ENCODE data around the gene EML4.

Gene EML4

GRCh38 chr2:42224422-42225067, 55.4 kb downstream of the EML4 start:
- no peak for DNase-seq (ENCODE audit: low read depth, low spot score)

GRCh38 chr2:42225573-42225972, 56.4 kb downstream of the EML4 start:
- no peak for DNase-seq (ENCODE audit: low read depth, low spot score)

GRCh38 chr2:42227491-42227890, 58.3 kb downstream of the EML4 start:
- no peak for DNase-seq (ENCODE audit: low read depth, low spot score)

- DNase-seq (ENCODE audit: low read depth, low spot score), result no peak
These were observed 58.9 kb downstream of the EML4 start for GRCh38 chr2:42228101-42228500.

- DNase-seq (ENCODE audit: low read depth, low spot score), result no peak
These were observed 60.8 kb downstream of the EML4 start for GRCh38 chr2:42229949-42230348.

- no peak for DNase-seq (ENCODE audit: low read depth, low spot score)
These were observed 61.7 kb downstream of the EML4 start for GRCh38 chr2:42230891-42231290.

- no peak for DNase-seq (ENCODE audit: low read depth, low spot score)
These were observed 62.9 kb downstream of the EML4 start for GRCh38 chr2:42232024-42232423.

- no peak for DNase-seq (ENCODE audit: low read depth, low spot score)
These were observed 64.9 kb downstream of the EML4 start for GRCh38 chr2:42233976-42234441.

- no peak for DNase-seq (ENCODE audit: low read depth, low spot score)
These were observed 67.8 kb downstream of the EML4 start for GRCh38 chr2:42236911-42237310.

- no peak for DNase-seq (ENCODE audit: low read depth, low spot score)
These were observed 69.6 kb downstream of the EML4 start for GRCh38 chr2:42238644-42239288.

- no peak for DNase-seq (ENCODE audit: low read depth, low spot score)
These were observed 70.1 kb downstream of the EML4 start for GRCh38 chr2:42239289-42239661.

GRCh38 chr2:42239811-42240210, 70.7 kb downstream of the EML4 start:
- no peak for DNase-seq (ENCODE audit: low read depth, low spot score)

GRCh38 chr2:42241517-42241916, 72.4 kb downstream of the EML4 start:
- DNase-seq (ENCODE audit: low read depth, low spot score), result no peak

GRCh38 chr2:42243297-42243696, 74.1 kb downstream of the EML4 start:
- no peak for DNase-seq (ENCODE audit: low read depth, low spot score)

- DNase-seq (ENCODE audit: low read depth, low spot score), result no peak
These were observed 75.4 kb downstream of the EML4 start for GRCh38 chr2:42244520-42244919.

- DNase-seq (ENCODE audit: low read depth, low spot score), result no peak
These were observed 76.2 kb downstream of the EML4 start for GRCh38 chr2:42245396-42245795.

GRCh38 chr2:42246562-42246961, 77.4 kb downstream of the EML4 start:
- no peak for DNase-seq (ENCODE audit: low read depth, low spot score)

- DNase-seq (ENCODE audit: low read depth, low spot score), result no peak
These were observed 79.7 kb downstream of the EML4 start for GRCh38 chr2:42248846-42249245.

- DNase-seq (ENCODE audit: low read depth, low spot score), result no peak
These were observed 80.1 kb downstream of the EML4 start for GRCh38 chr2:42249284-42249683.

GRCh38 chr2:42249887-42250286, 80.7 kb downstream of the EML4 start:
- no peak for DNase-seq (ENCODE audit: low read depth, low spot score)

- no peak for DNase-seq (ENCODE audit: low read depth, low spot score)
These were observed 81.8 kb downstream of the EML4 start for GRCh38 chr2:42250925-42251324.

GRCh38 chr2:42252464-42252863, 83.3 kb downstream of the EML4 start:
- no peak for DNase-seq (ENCODE audit: low read depth, low spot score)

- DNase-seq (ENCODE audit: low read depth, low spot score), result no peak
These were observed 85.2 kb downstream of the EML4 start for GRCh38 chr2:42254186-42254895.

All from activated naive CD8-positive, alpha-beta T cell treated with anti-CD3 and anti-CD28 coated beads, Interleukin-2, amount 50 U/mL, for 16 hours (primary cell).